Measurements from ENCODE around the gene WWTR1.

Gene WWTR1

GRCh38 chr3:149589332-149589731, 68.5 kb downstream of the WWTR1 start:
- no peak for DNase-seq

GRCh38 chr3:149588909-149589308, 68.9 kb downstream of the WWTR1 start:
- DNase-seq: no peak

GRCh38 chr3:149587383-149587782, 70.4 kb downstream of the WWTR1 start:
- no peak for DNase-seq

- no peak for DNase-seq
Observed at GRCh38 chr3:149586871-149587270, 71.0 kb downstream of the WWTR1 start.

GRCh38 chr3:149585401-149585726, 72.5 kb downstream of the WWTR1 start:
- DNase-seq: no peak

GRCh38 chr3:149583921-149584635, 73.7 kb downstream of the WWTR1 start:
- no peak for DNase-seq

GRCh38 chr3:149582395-149582794, 75.4 kb downstream of the WWTR1 start:
- no peak for DNase-seq

GRCh38 chr3:149581681-149582370, 76.0 kb downstream of the WWTR1 start:
- no peak for DNase-seq

- no peak for DNase-seq
Observed at GRCh38 chr3:149581248-149581647, 76.6 kb downstream of the WWTR1 start.

GRCh38 chr3:149579838-149580542, 77.8 kb downstream of the WWTR1 start:
- no peak for DNase-seq

- DNase-seq: no peak
Observed at GRCh38 chr3:149579161-149579560, 78.7 kb downstream of the WWTR1 start.

GRCh38 chr3:149577801-149578200, 80.0 kb downstream of the WWTR1 start:
- no peak for DNase-seq

GRCh38 chr3:149575961-149576564, 81.8 kb downstream of the WWTR1 start:
- no peak for DNase-seq

GRCh38 chr3:149575213-149575960, 82.4 kb downstream of the WWTR1 start:
- DNase-seq: no peak

GRCh38 chr3:149572796-149573414, 84.9 kb downstream of the WWTR1 start:
- no peak for DNase-seq

GRCh38 chr3:149571381-149571780, 86.4 kb downstream of the WWTR1 start:
- DNase-seq: no peak

GRCh38 chr3:149570016-149570415, 87.8 kb downstream of the WWTR1 start:
- DNase-seq: no peak

- DNase-seq: no peak
Observed at GRCh38 chr3:149567381-149567780, 90.4 kb downstream of the WWTR1 start.

- no peak for DNase-seq
Observed at GRCh38 chr3:149566292-149566975, 91.4 kb downstream of the WWTR1 start.

GRCh38 chr3:149564079-149564478, 93.7 kb downstream of the WWTR1 start:
- DNase-seq: no peak

GRCh38 chr3:149563114-149563513, 94.7 kb downstream of the WWTR1 start:
- no peak for DNase-seq

GRCh38 chr3:149560617-149561016, 97.2 kb downstream of the WWTR1 start:
- DNase-seq: no peak

All from CD4-positive, alpha-beta T cell treated with Interleukin-17A for 1 hour (primary cell).